DMS53 treated with DMSO at 0.1 percent for 48 hours (cell line): ENCODE measurements around the gene RPL38.

Source experiments
- DNase-seq: peaks from one replicate; lab custom pipeline; 2025; ENCODE audit not compliant: unreplicated experiment; lab: John Stamatoyannopoulos, UW

The RPL38 gene

DNA sequence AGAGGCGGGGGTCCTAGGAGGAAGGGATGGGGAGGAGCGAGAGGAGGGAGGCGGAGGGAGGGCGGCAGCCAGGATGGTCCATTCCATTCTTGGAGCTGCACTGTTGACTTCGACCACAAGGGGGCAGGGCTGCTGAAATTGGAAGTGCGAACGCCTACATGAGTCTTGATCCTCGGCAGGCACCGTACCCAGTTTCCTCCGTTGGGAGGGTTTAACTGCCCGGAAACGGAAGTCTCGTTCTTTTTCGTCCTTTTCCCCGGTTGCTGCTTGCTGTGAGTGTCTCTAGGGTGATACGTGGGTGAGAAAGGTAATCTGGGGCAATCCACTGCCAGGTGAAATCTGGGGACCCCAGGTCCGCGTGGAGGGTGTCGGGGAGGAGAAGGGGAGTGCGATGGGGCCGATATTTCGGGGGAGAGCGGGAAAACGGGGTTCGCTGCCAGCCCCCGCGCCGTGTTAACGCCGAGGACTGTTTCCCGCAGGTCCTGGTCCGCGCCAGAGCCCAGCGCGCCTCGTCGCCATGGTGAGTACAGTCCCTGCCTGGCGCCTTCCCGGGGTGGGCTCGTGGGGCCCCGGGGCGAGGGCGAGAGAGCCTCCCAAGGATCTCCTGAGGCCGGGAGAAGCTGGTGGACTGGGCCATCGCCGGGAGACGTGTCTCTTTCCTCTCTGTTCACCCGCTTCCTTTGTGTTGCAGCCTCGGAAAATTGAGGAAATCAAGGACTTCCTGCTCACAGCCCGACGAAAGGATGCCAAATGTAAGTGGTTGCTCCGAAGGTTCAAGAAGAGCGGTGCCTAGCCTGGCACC lies at the start of gene RPL38:
RPL38 (plus strand) TSS at position 240 of the 802 bp plus-strand sequence; CDS start at position 518, 278 bp downstream.
- DNase-seq, result peak; percentile 95

DNA sequence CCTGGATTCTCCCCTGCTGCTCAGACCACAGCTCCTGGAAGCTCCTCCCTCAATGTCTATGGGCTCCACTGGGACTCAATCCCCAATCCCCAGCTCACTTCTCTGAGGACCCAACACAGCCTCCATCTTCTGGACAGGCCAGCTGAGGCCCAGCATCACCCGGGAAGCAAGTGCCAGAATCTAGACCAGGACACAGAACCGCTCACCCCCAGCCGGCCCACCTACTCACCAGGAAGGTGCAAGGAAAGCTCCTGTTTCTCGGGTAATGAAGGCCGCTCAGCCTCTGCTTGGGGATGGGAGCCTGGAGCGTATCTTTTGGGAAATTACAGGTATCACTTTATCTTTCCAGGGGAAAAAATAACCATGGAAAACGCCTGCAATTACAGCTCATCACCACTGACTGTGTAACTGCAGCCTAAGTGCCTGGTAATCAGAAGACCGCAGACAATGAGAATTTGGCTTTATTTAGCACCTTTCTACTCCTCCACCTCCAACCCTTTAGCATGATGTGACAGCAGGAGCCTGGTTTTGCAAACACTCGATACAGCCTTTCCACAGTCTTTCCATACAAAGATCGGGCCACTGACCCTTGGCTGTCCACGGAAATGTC lies 49.6 kb upstream of the RPL38 start:
- DNase-seq, result no peak

DNA sequence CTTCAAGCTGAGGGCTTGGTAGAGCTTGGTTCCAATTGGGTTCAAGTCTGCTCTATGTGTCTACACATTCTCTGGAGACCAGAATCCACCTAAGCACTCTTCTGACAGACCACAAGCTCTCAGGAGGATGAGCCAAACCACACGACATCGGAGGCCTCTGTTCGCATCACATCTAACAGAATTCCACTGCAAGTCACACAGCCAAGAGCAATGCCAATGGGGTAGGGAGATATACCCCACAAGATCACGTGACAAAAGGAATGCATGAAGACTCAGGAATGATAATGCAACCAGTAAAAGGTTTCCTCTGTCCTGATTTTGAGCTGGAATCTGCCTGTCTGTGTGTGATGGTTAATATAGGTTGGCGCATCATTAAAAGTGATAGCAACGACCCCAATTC lies 46.6 kb upstream of the RPL38 start:
- DNase-seq, result no peak

DNA sequence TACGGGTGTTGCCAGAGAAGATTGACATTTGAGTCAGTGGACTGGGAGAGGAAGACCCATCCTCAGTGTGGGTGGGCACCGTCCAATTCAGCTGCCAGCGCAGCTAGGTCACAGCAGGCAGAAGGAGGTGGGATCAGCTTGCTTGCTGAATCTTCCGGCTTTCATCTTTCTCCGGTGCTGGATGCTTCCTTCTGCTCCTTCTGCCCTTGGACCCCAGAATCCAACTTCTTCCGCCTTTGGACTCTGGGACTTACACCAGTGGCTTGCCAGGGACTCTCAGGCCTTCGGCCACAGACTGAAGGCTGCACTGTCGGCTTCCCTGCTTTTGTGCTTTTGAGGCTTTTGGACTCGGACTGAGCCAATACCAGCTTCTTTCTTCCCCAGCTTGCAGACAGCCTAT lies 46.1 kb upstream of the RPL38 start:
- no peak for DNase-seq

DNA sequence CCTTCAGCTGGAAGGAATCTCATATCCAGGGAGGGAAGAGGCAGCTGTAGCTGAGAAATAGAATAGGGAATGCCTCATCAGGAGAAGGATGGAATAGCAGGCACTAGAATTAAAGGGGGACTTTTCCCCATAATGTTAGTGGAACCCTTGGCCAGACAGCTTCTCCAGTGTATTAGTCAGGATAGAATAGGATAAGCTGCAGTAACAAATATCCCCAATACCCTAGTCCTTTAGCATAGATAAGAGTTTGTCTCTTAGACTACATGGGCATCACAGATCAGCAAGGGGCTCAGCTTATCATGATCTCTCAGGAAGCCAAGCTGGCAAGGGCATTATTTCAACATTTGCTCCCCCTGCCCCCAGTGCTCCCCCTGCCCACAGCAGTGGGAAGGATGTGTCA lies 44.7 kb upstream of the RPL38 start:
- DNase-seq, result no peak

DNA sequence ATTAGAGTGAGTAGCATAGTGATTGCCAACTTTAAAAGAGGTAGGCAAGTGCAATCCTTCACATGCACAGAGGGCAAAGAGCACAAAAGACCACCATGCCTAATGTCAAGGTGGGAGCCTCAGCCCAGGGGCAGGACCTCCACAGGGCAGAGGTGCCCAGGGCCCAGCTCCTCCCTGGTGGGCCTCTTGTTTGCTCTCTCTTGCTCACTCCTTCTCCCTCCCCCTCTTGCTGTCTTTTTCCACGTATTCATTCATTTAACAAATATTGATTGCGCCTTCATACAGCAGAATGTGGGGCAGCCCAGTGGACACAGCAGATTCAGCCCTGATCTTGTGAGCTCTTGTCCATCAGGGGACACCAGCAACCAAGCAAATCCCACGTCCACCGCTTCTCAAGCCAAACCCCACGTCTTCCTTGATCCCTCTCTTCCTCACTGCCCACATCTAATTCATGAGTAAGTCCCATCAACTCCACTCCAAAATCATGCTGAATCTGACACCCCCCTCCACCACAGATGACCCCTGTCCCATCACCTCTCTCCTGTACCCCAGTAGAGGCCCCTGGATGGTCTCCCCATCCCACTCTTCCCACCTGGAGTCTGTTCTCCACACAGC lies 44.1 kb upstream of the RPL38 start:
- no peak for DNase-seq

DNA sequence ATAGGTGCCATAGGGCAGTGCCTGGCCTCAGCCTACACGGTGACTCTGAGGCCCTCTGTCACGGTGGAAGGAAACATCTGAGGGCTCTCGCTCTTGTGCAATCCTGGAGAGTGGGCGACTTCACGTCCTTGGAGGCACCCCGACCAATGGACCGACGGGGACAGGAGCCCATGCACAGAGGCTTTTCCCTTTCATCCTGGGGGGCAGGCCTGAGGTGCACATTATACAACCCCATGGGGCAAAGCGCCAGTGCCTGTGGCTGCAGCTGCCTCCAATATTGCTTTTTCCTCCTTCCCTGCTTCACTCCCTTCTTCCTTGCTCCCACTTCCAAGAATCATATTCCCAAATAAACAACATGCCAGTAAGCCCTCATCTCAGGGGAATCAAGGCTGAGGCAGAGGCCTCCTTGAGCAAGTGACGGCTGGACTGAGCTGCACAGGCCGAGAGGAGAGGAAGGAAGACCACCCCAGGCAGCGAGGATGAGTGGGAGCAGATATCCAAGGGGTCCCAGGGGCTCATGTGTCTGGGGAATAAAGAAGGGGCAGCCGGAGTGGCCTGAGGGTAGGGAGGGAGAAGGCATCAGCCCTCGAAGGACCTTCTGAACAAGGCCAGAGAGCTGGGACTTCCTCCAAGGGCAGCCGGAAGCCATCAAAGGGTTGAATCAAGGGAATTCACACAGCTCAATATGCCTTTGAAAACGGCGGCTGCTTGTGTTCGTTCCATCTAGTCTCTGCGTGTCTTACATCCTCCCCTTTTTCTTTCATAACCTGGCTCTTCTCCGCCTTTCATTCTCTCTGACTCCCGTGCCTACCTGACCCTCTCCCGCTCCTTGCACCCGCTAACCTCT lies 42.6 kb upstream of the RPL38 start:
- no peak for DNase-seq

DNA sequence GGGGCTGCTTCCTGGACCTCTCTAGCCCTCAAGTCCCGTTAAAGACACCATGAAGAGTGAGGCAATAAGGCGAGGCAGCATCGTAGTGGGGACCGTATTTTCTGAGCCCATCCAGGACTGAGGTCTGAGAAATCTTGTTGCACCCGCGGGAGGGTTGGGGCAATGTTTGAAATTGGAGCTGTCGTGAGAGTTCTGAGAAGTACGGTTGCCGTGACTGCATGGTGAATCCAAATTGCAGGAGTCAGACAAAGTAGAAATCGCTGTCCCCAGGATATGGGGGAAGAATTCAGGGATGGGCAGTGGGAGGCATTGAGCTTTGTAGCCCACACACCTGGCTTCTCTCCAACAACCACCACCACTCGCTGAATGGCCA lies 42.0 kb upstream of the RPL38 start:
- DNase-seq, result no peak

DNA sequence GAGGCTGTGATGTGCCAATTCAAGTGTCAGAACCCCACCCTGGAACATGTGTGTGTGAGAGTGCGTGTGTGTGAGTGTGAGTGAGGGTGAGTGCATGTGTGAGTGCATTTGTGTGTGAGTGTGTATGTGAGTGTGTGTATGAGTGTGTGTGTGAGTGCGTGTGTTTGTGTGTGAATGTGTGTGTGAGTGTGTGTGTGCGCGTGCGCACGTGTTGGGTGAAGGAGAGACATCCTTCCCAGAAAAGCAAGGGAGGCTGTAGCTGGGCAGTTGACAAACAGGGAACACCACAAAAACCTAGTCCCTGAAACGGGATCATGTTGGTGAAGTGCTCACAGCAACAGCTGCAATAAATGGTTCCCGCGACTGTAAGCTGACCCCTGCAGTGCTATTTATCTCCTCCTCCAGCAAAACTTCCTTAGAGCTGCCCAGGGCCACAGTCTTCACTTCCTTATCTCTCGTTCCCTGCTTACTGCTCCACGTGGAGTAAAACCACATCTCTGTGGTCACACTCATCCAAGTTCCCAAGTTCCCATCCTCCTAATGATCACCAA lies 40.1 kb upstream of the RPL38 start:
- DNase-seq, result no peak

DNA sequence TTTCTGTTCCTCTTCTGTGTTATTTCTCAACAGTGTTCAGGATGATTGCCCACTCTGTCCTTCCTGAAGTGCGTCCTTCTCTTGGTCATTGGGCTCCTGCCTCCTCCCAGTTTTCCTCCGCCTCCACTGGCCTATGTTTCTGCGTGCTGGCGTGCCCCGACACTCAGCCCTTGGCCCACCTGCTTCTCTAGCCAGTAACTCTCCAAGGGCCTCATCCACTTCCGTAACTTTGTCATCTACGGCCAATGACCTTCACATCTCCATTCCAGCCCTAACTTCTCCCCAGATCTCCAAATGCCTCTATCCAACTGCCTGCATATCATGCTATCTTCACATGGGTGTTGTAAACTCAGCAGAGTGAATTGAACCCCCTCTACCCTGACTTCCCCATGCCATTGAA lies 39.6 kb upstream of the RPL38 start:
- no peak for DNase-seq

DNA sequence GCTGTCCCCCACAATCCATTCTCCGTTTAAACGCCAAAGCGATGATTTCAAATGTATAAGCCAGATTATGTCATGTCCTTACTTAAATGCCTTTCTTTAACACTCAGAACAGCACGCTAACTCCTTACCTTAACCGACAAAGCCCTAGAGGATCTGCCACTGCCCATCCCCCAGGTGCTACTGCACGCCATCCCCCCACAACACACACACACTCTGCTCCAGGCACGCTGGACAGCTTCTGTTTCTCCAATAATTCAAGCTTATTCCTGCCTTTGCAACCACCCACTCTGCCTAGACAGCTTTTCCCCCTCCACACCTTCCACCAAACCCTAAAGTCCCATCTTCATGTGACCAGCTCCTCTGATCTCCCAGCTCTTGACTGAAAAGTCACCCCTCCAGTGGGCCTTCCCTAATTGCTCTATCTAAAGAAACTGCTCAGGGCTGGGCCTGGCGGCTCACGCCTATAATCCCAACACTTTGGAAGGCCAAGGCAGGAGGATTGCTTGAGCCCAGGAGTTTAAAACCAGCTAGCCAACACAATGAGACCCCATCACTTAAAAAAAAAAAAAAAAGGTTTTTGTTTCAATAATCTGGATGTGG lies 38.9 kb upstream of the RPL38 start:
- no peak for DNase-seq

DNA sequence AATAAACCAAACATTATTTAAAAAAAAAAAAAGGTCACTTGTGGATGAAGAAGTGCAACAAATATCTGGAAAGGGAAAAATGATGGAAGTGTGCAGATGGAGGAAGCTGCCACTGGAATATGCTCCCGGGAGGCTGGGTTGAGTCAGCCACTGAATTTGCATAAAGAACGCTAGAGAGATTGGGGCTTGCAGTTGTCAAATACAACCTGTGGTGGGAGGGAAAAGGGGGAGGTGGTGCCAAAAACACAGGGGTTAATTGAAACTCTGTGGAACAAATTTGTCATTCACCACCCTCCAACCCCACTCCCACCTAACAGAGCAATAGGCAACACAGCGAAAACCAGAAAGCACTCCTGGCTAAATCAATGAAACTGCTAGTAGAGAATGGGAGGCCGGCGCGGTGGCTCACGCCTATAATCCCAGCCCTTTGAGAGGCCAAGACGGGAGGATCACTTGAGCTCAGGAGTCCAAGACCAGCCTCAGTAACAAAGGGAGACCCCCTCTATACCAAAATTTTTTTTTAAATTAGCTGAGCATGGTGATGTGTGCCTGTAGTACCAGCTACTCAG lies 37.6 kb upstream of the RPL38 start:
- no peak for DNase-seq

DNA sequence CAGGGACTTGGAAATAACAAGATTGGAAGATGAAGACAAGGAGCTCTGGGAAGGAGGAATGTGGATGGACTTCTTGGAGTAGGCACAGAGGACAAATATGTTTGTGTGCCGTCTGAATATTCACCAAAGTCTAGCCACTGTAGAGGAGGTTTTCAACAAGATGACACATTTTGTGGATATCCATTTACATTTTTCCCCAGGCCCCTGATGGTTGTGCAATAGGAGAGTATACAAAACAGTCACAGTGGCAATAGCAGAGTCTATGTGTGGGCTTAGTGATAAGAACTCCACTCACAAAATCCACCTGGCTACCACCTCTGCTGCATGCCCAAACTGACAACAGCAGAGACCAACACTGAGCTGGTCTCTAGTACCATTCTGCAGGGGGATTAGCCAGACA lies 32.6 kb upstream of the RPL38 start:
- no peak for DNase-seq

DNA sequence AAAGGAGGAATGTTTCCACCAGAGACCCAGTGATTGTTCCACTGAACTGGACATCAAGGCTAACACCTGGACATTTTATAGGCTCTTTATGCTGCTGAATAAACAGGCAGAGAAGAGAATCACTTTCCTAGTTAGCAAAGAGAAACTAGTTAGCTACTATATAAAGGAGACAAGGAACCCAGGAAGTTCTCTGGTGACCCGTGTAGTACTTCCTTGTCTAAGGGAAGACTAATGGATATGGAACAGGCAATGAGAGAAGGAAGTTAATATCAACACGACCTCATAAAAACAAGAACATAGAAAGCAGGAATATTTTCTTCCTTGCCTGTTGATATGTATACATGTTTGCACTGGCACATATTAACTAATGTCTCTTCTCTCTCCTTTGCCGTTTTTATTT lies 30.8 kb upstream of the RPL38 start:
- peak; percentile 34 for DNase-seq

DNA sequence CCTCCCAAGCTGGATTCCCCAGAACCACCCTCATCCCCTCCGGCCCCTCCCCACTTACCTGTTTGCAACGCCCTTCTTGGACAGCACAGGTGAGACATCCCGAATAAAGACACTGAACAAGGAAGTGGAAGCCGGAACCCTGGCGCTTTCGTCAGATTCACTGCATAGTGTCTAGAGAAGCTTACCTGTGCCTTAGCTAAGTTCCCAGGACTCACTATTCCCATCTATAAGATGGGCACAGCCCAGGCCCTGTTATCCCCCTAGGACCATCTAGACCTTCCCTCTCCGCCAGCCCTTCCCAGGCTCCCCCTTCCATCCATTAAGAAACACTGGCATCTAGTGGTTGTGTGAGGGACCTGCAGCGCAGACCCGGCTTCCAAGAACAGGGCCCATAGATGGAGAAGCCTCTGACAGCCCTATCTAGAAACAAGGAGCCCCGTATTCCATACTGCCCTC lies 26.9 kb upstream of the RPL38 start:
- DNase-seq, result peak; percentile 78

DNA sequence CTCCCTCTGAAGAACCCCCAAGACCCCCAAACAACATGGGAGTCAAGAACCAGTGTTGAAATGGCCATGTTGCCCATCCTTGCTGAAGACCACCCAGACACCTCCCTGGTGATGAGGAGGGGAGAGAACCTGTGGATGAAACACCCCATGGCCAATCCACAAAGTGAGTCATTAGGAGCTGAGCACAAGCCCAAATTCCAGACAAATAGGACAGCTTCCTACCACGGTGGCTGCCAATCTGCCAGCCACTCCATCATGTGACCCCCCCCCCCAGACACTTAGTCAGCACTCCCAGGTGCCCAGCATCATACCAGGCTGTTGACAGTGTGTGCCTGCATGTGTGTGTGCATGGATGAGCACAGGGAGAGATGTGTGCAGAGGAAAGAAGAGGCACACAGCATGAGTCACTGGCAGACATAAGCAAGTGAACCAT lies 26.4 kb upstream of the RPL38 start:
- DNase-seq, result no peak

DNA sequence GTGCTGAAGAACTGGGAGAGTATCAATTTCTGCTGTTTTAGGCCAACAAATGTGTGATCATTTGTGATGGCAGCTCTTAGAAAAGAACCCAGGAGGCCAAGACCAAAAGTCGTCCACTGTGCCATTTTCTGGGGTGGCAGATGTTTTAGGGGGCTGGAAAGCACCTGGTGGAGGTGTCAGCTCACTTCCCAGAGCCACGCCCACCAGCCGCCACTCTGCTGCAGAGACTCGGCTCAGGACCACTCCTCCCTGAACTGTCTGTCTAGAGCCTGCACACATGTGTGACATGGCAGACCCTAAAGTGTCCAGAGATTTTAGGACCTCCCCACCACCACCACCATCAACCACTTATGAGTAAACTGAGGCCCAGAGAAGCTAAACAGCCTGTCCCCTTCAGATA lies 23.9 kb upstream of the RPL38 start:
- DNase-seq, result no peak

DNA sequence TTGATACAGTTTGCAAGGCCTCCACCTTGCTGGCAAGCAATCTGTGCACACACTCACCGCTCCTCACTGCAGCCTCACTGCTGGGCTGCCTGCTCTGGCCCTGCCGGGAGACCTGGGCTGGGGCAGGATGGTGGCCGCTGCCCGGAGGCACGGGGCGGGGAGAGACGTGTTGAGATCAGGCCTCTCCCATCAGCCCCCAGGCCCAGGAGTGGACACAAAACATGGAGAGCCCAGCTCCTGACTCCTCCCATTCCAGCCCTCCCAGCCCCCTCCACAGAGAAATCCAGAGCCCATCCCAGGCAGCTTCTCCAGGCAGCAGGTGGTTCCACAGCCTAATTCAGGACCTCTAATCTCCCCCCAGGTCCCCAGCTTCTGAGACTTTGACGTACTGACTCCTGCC lies 23.1 kb upstream of the RPL38 start:
- DNase-seq, result no peak

DNA sequence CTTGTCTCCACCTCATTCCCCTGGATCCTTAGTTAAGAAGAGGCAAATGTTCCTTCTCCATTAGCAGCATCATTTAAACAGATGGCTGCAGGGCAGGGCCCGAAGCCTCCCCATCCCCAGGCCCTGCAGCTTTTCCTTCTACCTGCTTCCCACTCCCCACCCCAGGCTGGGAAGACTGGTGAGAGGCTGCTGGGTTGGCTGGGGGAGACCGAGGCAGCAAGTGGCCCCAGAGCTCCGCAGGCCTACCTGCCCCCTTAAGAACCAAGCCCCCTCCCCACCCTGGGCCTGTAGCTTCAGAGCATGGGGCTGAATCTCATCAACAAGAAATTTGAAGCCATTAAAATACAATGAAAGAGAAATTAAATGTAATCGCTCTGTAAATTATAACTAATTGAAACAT lies 22.1 kb upstream of the RPL38 start:
- DNase-seq, result no peak

DNA sequence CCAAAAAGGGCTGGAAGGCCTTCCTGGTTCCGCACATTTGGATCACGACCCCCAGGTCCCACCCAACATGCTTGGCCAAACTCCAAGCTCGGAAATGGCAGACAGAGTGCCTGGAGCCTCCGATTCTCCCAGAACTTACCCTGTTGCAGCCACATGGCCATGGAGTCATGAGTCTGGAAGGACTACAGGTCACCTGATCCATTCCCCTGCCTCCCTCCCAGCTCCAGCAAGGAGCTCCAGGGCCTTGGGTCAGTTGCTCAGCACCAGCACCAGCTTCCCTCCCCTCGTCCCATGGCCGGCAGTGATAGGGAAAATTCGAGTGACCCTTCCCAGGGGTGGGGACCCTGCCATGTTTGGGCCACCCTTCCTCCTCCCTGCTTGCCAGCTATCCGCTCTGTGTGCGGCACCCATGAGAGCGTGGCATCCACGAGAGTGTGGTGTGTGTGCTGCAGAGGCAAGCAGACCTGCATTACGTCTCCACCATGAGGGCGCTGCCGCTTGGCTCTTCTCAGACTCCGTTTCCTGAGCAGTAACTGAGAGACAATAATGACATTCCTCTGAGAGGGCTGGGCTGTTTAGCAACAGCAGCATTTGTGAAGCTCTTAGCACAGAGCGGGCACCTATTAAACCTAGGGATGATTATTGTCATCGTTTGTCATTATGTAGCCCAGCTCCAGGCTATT lies 21.3 kb upstream of the RPL38 start:
- no peak for DNase-seq
